Loucy (cell line): ENCODE measurements around the gene TP53I11.

Experiments
- H2AFZ ChIP-seq: fragments of 200-600 bp; sonication (generic); 2 replicates; pipeline ENCODE4 v1.6.0; 2016; ENCODE audit warnings: antibody characterized with exemption, mild to moderate bottlenecking, low read length, moderate library complexity
- H3F3A ChIP-seq: fragments of 200-600 bp; 2 replicates; pipeline ENCODE4 v1.6.0; 2016; ENCODE audit warnings: antibody characterized with exemption, low read depth, mild to moderate bottlenecking
- H3K27me3 ChIP-seq: fragments of 200-600 bp; sonication (generic); 2 replicates; pipeline ENCODE4 v1.6.1; 2014; ENCODE audit warnings: low read length, mild to moderate bottlenecking; ENCODE audit not compliant: insufficient read depth, poor library complexity, severe bottlenecking
- H3K36me3 ChIP-seq: fragments of 200-600 bp; sonication (generic); 2 replicates; pipeline ENCODE4 v1.6.1; 2016; ENCODE audit warnings: low read length; ENCODE audit not compliant: insufficient read depth
- H3K4me1 ChIP-seq: fragments of 200-600 bp; sonication (generic); 2 replicates; pipeline ENCODE4 v1.5.1; 2014; ENCODE audit warnings: low read length, mild to moderate bottlenecking; ENCODE audit not compliant: insufficient read depth, poor library complexity, severe bottlenecking
- H3K4me2 ChIP-seq: fragments of 200-600 bp; sonication (generic); 2 replicates; pipeline ENCODE4 v1.6.0; 2014; ENCODE audit warnings: antibody characterized with exemption, low read length, low read depth, mild to moderate bottlenecking; ENCODE audit not compliant: poor library complexity, severe bottlenecking
- H3K4me3 ChIP-seq: fragments of 200-600 bp; sonication (generic); 2 replicates; pipeline ENCODE4 v1.5.1; 2014; ENCODE audit warnings: low read length, mild to moderate bottlenecking, mixed read lengths; ENCODE audit not compliant: poor library complexity, severe bottlenecking
- H3K79me2 ChIP-seq: fragments of 200-600 bp; sonication (generic); 2 replicates; pipeline ENCODE4 v1.6.1; 2014; ENCODE audit warnings: low read length; ENCODE audit not compliant: insufficient read depth
- H3K9ac ChIP-seq: fragments of 200-600 bp; sonication (generic); 2 replicates; pipeline ENCODE4 v1.6.0; 2014; ENCODE audit warnings: mild to moderate bottlenecking, low read depth, low read length, moderate library complexity; ENCODE audit not compliant: poor library complexity, severe bottlenecking
- H3K9me2 ChIP-seq: fragments of 200-600 bp; sonication (generic); replicated peaks from 2 replicates; pipeline ENCODE4 v1.6.1; 2016; ENCODE audit warnings: low read depth, low read length, mixed read lengths
- H3K9me3 ChIP-seq: fragments of 200-600 bp; sonication (generic); 2 replicates; pipeline ENCODE4 v1.6.1; 2014; ENCODE audit warnings: mild to moderate bottlenecking, antibody characterized with exemption, low read length, low read depth; ENCODE audit not compliant: insufficient read depth
- H4K20me1 ChIP-seq: fragments of 200-600 bp; sonication (generic); 2 replicates; pipeline ENCODE4 v1.6.0; 2014; ENCODE audit warnings: antibody characterized with exemption, low read length, mild to moderate bottlenecking; ENCODE audit not compliant: insufficient read depth, poor library complexity, severe bottlenecking
- EZH2phosphoT487 ChIP-seq: fragments of 200-600 bp; IDR thresholded peaks from 2 replicates; pipeline ENCODE4 v1.6.1; 2018; ENCODE audit warnings: antibody characterized with exemption, mild to moderate bottlenecking, moderate library complexity, borderline replicate concordance
- TF ChIP-seq, protein P1 (sequence below): fragments of 200-600 bp; sonication (generic); conservative IDR thresholded peaks from 2 replicates; pipeline ENCODE4 v1.5.1; 2014; ENCODE audit warnings: mild to moderate bottlenecking, antibody characterized with exemption, low read length

Gene TP53I11

GRCh38 chr11:44997566-44997965 is 46.9 kb upstream of the TP53I11 start:
- H3K27me3 ChIP-seq: no peaks in the 10 kb centered on the region
- no peak overlapping the region for H3K4me2 ChIP-seq
- H3K79me2 ChIP-seq: no peaks in the 10 kb centered on the region
- H3K9ac ChIP-seq: no peak overlapping the region
- no peak overlapping the region for H2AFZ ChIP-seq
- no peak overlapping the region for H3K4me3 ChIP-seq
- H3F3A ChIP-seq: no peaks in the 10 kb centered on the region
- no peaks in the 10 kb centered on the region for H3K9me3 ChIP-seq
- H3K36me3 ChIP-seq: no peaks in the 10 kb centered on the region
- H4K20me1 ChIP-seq: no peaks in the 10 kb centered on the region
- no peaks in the 10 kb centered on the region for H3K9me2 ChIP-seq
- TF ChIP-seq EZH2phosphoT487: no peak
- TF ChIP-seq, protein P1, sequence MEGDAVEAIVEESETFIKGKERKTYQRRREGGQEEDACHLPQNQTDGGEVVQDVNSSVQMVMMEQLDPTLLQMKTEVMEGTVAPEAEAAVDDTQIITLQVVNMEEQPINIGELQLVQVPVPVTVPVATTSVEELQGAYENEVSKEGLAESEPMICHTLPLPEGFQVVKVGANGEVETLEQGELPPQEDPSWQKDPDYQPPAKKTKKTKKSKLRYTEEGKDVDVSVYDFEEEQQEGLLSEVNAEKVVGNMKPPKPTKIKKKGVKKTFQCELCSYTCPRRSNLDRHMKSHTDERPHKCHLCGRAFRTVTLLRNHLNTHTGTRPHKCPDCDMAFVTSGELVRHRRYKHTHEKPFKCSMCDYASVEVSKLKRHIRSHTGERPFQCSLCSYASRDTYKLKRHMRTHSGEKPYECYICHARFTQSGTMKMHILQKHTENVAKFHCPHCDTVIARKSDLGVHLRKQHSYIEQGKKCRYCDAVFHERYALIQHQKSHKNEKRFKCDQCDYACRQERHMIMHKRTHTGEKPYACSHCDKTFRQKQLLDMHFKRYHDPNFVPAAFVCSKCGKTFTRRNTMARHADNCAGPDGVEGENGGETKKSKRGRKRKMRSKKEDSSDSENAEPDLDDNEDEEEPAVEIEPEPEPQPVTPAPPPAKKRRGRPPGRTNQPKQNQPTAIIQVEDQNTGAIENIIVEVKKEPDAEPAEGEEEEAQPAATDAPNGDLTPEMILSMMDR: no peak
- no peaks in the 10 kb centered on the region for H3K4me1 ChIP-seq

DNA sequence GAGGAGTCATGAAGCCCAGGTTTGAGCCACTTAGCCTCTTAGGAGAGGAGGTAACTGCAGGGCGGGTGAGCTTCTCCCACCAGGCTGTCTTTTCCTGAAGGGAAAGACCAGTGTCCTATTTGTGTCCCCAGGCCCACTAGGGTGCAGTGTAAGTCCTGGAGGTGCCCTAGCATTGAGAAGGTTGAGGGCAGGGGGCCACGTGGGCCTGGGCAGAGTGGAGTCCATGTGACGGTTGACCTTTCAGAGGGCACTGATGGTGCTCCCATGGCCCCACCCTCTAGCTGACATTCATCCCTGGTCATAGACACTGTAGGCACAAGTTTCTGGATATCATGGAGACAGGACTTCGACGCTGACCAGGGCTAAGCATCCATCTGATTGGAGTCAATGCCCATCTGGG is 44.1 kb upstream of the TP53I11 start:
- no peak for TF ChIP-seq EZH2phosphoT487
- TF ChIP-seq, protein P1: peak; percentile 19; the same call in 1 of the 2 replicates
- no peak overlapping the region for H2AFZ ChIP-seq
- H3K9me2 ChIP-seq: no peaks in the 10 kb centered on the region
- no peak overlapping the region for H3K4me3 ChIP-seq
- H3K27me3 ChIP-seq: no peaks in the 10 kb centered on the region
- no peaks in the 10 kb centered on the region for H3K79me2 ChIP-seq
- H3F3A ChIP-seq: no peaks in the 10 kb centered on the region
- H4K20me1 ChIP-seq: no peaks in the 10 kb centered on the region
- H3K4me2 ChIP-seq: no peak overlapping the region
- H3K9ac ChIP-seq: no peak overlapping the region
- no peaks in the 10 kb centered on the region for H3K9me3 ChIP-seq
- no peaks in the 10 kb centered on the region for H3K36me3 ChIP-seq
- no peaks in the 10 kb centered on the region for H3K4me1 ChIP-seq

DNA sequence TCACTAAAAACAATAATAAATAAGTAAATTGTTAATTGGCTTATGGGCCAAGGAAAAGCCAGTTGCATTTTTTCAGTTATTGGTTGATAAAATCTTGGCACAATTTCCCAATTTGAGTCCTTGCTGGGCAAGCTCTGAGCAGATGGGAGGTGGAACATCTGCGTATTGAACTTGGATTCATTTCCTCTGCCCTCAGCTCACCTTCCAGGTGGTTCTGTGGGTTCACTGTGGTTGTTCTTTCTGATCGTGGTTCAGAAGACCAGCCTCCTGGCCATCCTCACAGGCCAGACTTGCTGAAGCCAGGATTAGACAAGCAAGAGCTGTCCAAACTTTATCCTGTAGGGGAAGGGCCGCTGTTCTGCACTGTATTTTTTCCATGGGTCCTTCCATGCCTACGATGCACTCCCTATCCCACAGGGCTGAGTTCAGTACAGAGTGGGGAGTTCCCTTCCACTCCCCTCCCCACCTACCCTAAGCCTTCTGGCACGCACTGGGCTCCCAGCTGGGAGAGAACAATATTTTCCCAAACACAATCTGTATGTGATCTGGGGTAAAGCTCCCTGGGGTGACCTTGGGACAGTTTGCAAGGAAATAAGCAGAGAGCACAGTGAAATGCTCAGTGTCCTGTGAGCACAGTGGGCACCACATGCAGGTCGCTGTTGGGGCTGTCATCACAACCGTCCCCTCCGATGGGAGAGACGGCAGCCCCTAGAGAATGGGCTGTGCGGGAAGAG is 43.5 kb upstream of the TP53I11 start:
- no peaks in the 10 kb centered on the region for H4K20me1 ChIP-seq
- no peak overlapping the region for H3K4me3 ChIP-seq
- H3F3A ChIP-seq: no peaks in the 10 kb centered on the region
- H3K9ac ChIP-seq: no peak overlapping the region
- no peak overlapping the region for H3K4me2 ChIP-seq
- no peaks in the 10 kb centered on the region for H3K4me1 ChIP-seq
- no peak overlapping the region for H2AFZ ChIP-seq
- H3K36me3 ChIP-seq: no peaks in the 10 kb centered on the region
- no peaks in the 10 kb centered on the region for H3K79me2 ChIP-seq
- H3K9me2 ChIP-seq: no peaks in the 10 kb centered on the region
- H3K27me3 ChIP-seq: no peaks in the 10 kb centered on the region
- TF ChIP-seq EZH2phosphoT487: no peak
- TF ChIP-seq, protein P1: no peak
- H3K9me3 ChIP-seq: no peaks in the 10 kb centered on the region
